Measurements from ENCODE around the gene PCSK2. TPM values are rescaled to one million over a fixed set of nuclear protein-coding genes. Genes with fewer than 3 reads are reported as not detected.
A peak's percentile ranks its signal among the peaks of the same experiment; 100 is the strongest.

PCSK2 gene
- total and polyA plus RNA-seq, 2 of the 8 experiments (the other 6 are each of a cell fraction or from before 2014, with no cell fraction given) = 1.9 to 4.2 TPM

GRCh38 chr20:17225851-17226409, 910 bp upstream of the PCSK2 start:
- FAIRE-seq (no peak), DNase-seq (ENCODE audit: low read depth in 1 of 2, low spot score in 2 of 2) (peak in 1 of 2 experiments; percentile 56)
- H3K9me3 ChIP-seq (ENCODE audit: insufficient read depth in 2 of 2, low read depth in 1 of 2, low read length in 1 of 2) = no peaks in the 10 kb centered on the region
- H3K14ac ChIP-seq (ENCODE audit: insufficient read length) = no peak overlapping the region
- peak overlapping the region in 3 of 4 experiments; percentile 34 to 64 (median 45); a peak in 4 of 7 replicates for H3K9ac ChIP-seq (replicated peaks in 1 of 4; ENCODE audit: extremely low read depth in 1 of 4, low read depth in 3 of 4, low read length in 3 of 4)
- H3K56ac ChIP-seq (replicated peaks; ENCODE audit: insufficient read length, low read depth, low read length) = no peak overlapping the region
- peak overlapping the region; percentile 61; the same call in 1 of the 2 replicates for H2AFZ ChIP-seq (ENCODE audit: low read length)
- H4K91ac ChIP-seq (replicated peaks; ENCODE audit: insufficient read length, low read length) = no peak overlapping the region
- no peaks in the 10 kb centered on the region for H3K79me2 ChIP-seq (ENCODE audit: control insufficient read depth in 1 of 2, insufficient read depth in 2 of 2, low read length in 2 of 2)
- ChIA-PET CTCF (ENCODE audit: partially characterized antibody) (interaction anchor here (0.8 to 3.0 kb wide), 4 partner anchors 56 to 424 kb away, joined by 3 to 16 read pairs (median 4); no protein-coding TSS in a partner anchor), POLR2A (ENCODE audit: partially characterized antibody) (no interaction called here)
- H2BK15ac ChIP-seq (ENCODE audit: low read length) = no peak overlapping the region
- no peak overlapping the region for H3K27ac ChIP-seq (ENCODE audit: low read depth, low read length)
- no peak overlapping the region for H2BK20ac ChIP-seq (ENCODE audit: low read length)
- H2BK5ac ChIP-seq (ENCODE audit: low read depth, low read length) = no peak overlapping the region
- no peaks in the 10 kb centered on the region for H3K36me3 ChIP-seq (ENCODE audit: control insufficient read depth in 2 of 4, insufficient read depth in 4 of 4, low read length in 3 of 4)
- H2AK5ac ChIP-seq (ENCODE audit: low read depth, low read length) = no peak overlapping the region
- no peak overlapping the region for H3K23ac ChIP-seq (ENCODE audit: insufficient read length)
- no peaks in the 10 kb centered on the region for H3K79me1 ChIP-seq (ENCODE audit: low read depth, low read length)
- no peaks in the 10 kb centered on the region for H4K20me1 ChIP-seq (replicated peaks in 1 of 2; ENCODE audit: control insufficient read depth in 1 of 2, insufficient read depth in 2 of 2, low read length in 2 of 2)
- H3K23me2 ChIP-seq (ENCODE audit: low read depth, low read length) = peaks cover 22% of the 10 kb centered on the region; the same call in 1 of the 2 replicates
- no peak overlapping the region for H2BK12ac ChIP-seq (ENCODE audit: low read depth, low read length)
- H3K4me1 ChIP-seq (replicated peaks in 1 of 4; ENCODE audit: control insufficient read depth in 3 of 4, insufficient read depth in 4 of 4, low read length in 3 of 4) = peaks cover 3 to 16% (median 11%) of the 10 kb centered on the region in 4 experiments
- H3K4me3 ChIP-seq (ENCODE audit: extremely low read depth in 1 of 4, insufficient read depth in 2 of 4, low read depth in 3 of 4, low read length in 4 of 4) = peak overlapping the region; percentile 42 to 72 (median 66)
- H4K8ac ChIP-seq (ENCODE audit: extremely low read depth, insufficient read depth, low read length) = peak overlapping the region; percentile 41
- peak overlapping the region; percentile 89 to 96 for H3K4me2 ChIP-seq (ENCODE audit: insufficient read depth in 1 of 2, low read depth in 2 of 2, low read length in 2 of 2)
- no peak overlapping the region for H3K4ac ChIP-seq (replicated peaks; ENCODE audit: insufficient read length, low read depth, low read length)
- no peak overlapping the region for H4K5ac ChIP-seq (ENCODE audit: insufficient read length, low read depth, low read length)
- peak overlapping the region; percentile 14; the same call in 1 of the 2 replicates for H3K18ac ChIP-seq (ENCODE audit: extremely low read depth, low read length)
- 3% methylated on average over 35 of the region's 38 CpGs; no CpG with 5 or more reads in 1 of the 2 experiments for WGBS, 2 experiments (ENCODE audit: extremely low coverage in 1 of 2, insufficient coverage in 1 of 2, insufficient read length in 1 of 2, insufficient replicate concordance in 2 of 2, low coverage in 1 of 2, low lambda C conversion rate in 2 of 2, missing lambda C conversion rate in 1 of 2)
- H2BK120ac ChIP-seq (replicated peaks; ENCODE audit: low read depth, low read length) = no peak overlapping the region
- H3K27me3 ChIP-seq (replicated peaks in 1 of 4; ENCODE audit: control insufficient read depth in 3 of 4, extremely low read depth in 1 of 4, insufficient read depth in 3 of 4, low read length in 3 of 4) = peaks cover 1 to 33% (median 29%) of the 10 kb centered on the region in 4 experiments
- TF ChIP-seq HDAC6 (IDR thresholded peaks at IDR 0.05; ENCODE audit: low read depth, low read length) (no peak), RAD21 (IDR thresholded peaks at IDR 0.05 in 1 of 2, conservative IDR thresholded peaks at IDR 0.05 in 1 of 2; ENCODE audit: low read depth in 2 of 2, low read length in 2 of 2) (no peak), CBX5 (IDR thresholded peaks at IDR 0.05; ENCODE audit: low read depth, low read length) (no peak), SIN3A (conservative IDR thresholded peaks at IDR 0.05 in 1 of 2, IDR thresholded peaks at IDR 0.05 in 1 of 2; ENCODE audit: low read depth in 1 of 2, low read length in 2 of 2) (no peak), TAF1 (IDR thresholded peaks at IDR 0.05; ENCODE audit: low read depth, low read length) (peak; percentile 23; the same call in 1 of the 2 replicates), TBP (IDR thresholded peaks at IDR 0.05; ENCODE audit: low read depth, low read length) (no peak), KDM4A (IDR thresholded peaks at IDR 0.05; ENCODE audit: low read depth, low read length, severe bottlenecking) (peak; percentile 85), SAP30 (IDR thresholded peaks at IDR 0.05; ENCODE audit: insufficient read depth, insufficient replicate concordance, low read length) (no peak), USF2 (IDR thresholded peaks at IDR 0.05; ENCODE audit: low read length) (no peak), CHD2 (IDR thresholded peaks at IDR 0.05; ENCODE audit: low read length) (no peak), SP1 (IDR thresholded peaks at IDR 0.05; ENCODE audit: low read depth, low read length) (no peak), SP4 (IDR thresholded peaks at IDR 0.05; ENCODE audit: low read length) (no peak)

Measured in H1 (cell line).